Activated T-helper 2 cell treated with anti-CD3 and anti-CD28 coated beads, Interferon-gamma antibody, Interleukin-2, Interleukin-4, amounts not matched to agents 10 μg/mL and 5 μg/mL and 100 μg/mL, durations not matched to agents 14 hours and 24 hours and 36 hours (primary cell): ENCODE measurements around the gene CPEB1. TPM values are rescaled to one million over a fixed set of nuclear protein-coding genes. Genes with fewer than 3 reads are reported as not detected.
"Not testable (repeated sequence)": the region's sequence is repeated elsewhere in the genome, so short reads cannot be mapped to it uniquely, and the experiment has no call there.

Experiments
- DNase-seq: peaks from one replicate; pipeline ENCODE4 v3.0.0; 2021; ENCODE audit warnings: low spot score
- H3K27ac Mint-ChIP-seq: one replicate; pipeline ENCODE4 v1.8.0; 2021; ENCODE audit warnings: mixed read lengths
- H3K27me3 Mint-ChIP-seq: one replicate; pipeline ENCODE4 v1.8.0; 2021; ENCODE audit warnings: low read depth, mixed read lengths
- H3K36me3 Mint-ChIP-seq: one replicate; pipeline ENCODE4 v1.8.0; 2021; ENCODE audit warnings: low read depth, mixed read lengths
- H3K4me1 Mint-ChIP-seq: one replicate; pipeline ENCODE4 v1.8.0; 2021; ENCODE audit warnings: low read depth, mixed read lengths
- H3K4me3 Mint-ChIP-seq: one replicate; pipeline ENCODE4 v1.8.0; 2021; ENCODE audit warnings: low read depth, mild to moderate bottlenecking, moderate library complexity, mixed read lengths
- H3K9me3 Mint-ChIP-seq: one replicate; pipeline ENCODE4 v1.8.0; 2021; ENCODE audit warnings: mixed read lengths
- intact Hi-C: fragments of 100-400 bp; cut with micrococcal nuclease; formaldehyde crosslinking; loops from one replicate; pipeline ENCODE4 v1.15.1; 2023
- total RNA-seq: library from RNA; stranded (reverse); gene quantifications from 2 replicates; pipeline ENCODE4 v1.2.3, GENCODE V29; 2022

The CPEB1 gene
- total RNA-seq, 1 donor from 2014 or later = not detected

GRCh38 chr15:82646250-82647044 is 716 bp downstream of the CPEB1 start:
- H3K4me3 Mint-ChIP-seq = peak overlapping the region; percentile 51
- no peak for DNase-seq
- no peaks in the 10 kb centered on the region for H3K36me3 Mint-ChIP-seq

DNA sequence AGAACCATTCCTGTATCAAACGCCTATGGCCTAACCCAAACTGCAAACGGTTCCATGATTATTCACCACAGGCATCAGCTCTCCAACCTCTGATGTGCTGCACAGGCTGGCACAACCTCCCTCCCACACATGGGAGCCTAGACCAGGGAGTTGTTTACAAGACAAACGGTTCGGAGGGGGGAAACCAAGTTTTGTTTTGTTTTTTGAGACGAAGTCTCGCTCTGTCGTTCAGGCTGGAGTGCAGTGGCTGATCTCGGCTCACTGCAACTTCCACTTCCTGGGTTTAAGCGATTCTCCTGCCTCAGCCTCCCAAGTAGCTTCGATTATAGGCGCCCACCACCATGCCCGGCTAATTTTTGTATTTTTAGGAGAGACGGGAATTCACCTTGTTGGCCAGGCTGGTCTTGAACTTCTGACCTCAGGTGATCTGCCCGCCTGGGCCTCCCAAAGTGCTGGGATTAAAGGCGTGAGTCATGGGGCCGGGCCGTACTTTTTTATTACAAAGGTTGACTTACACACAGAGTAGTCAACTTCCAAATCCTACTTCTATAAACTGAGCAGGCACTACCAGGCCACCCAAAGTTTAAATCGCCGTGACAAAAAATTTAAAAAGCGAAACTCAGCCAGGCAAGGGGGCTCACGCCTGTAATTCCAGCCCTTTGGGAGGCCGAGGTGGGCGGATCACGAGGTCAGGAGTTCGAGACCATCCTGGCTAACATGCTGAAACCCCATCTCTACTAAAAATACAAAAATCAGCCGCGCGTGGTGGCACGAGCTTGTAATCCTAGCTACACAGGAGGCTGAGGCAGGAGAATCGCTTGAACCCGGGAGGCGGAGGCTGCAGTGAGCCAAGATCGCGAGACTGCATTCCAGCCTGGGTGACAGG is 2.0 kb downstream of the CPEB1 start:
- intact Hi-C loops, H3K9me3 Mint-ChIP-seq, H3K4me1 Mint-ChIP-seq, H3K27ac Mint-ChIP-seq, H3K36me3 Mint-ChIP-seq, DNase-seq, H3K4me3 Mint-ChIP-seq: not testable (repeated sequence)
- H3K27me3 Mint-ChIP-seq = peaks cover 64% of the 10 kb centered on the region

More at GRCh38 chr15:82646250-82647044, 716 bp downstream of the CPEB1 start:
- Mint-ChIP-seq H3K27me3 (peaks cover 58% of the 10 kb centered on the region), H3K9me3 (no peaks in the 10 kb centered on the region), H3K27ac (no peak overlapping the region), H3K4me1 (peaks cover 1% of the 10 kb centered on the region)
- intact Hi-C loops = no loop called here

DNA sequence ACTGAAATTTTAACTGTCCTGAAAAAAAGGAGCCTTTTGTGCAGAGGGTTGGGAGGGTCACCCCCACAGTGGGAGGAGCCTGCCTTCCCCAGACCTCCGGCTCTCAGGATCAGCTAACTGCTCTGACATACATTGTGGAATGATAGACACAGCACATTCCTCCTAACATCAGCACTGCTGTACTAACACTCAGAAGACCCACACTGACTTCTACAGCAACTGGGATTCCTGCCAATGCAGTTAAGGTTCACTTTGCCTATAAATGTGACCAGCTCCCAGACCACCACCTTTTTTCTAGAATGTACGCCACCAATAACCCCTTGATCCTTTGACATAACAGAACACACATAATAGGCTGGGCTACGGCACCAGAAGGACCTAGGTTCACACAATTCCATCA is 3.2 kb downstream of the CPEB1 start:
- intact Hi-C loops = no loop called here
- H3K27ac Mint-ChIP-seq = no peak overlapping the region
- no peaks in the 10 kb centered on the region for H3K9me3 Mint-ChIP-seq
- peaks cover 1% of the 10 kb centered on the region for H3K4me1 Mint-ChIP-seq
- no peaks in the 10 kb centered on the region for H3K36me3 Mint-ChIP-seq
- H3K27me3 Mint-ChIP-seq = peaks cover 61% of the 10 kb centered on the region
- no peak overlapping the region for H3K4me3 Mint-ChIP-seq
- DNase-seq = no peak

- peaks cover 53% of the 10 kb centered on the region for H3K27me3 Mint-ChIP-seq
- H3K36me3 Mint-ChIP-seq = no peaks in the 10 kb centered on the region
Measured at GRCh38 chr15:82642656-82643055, 4.5 kb downstream of the CPEB1 start.

DNA sequence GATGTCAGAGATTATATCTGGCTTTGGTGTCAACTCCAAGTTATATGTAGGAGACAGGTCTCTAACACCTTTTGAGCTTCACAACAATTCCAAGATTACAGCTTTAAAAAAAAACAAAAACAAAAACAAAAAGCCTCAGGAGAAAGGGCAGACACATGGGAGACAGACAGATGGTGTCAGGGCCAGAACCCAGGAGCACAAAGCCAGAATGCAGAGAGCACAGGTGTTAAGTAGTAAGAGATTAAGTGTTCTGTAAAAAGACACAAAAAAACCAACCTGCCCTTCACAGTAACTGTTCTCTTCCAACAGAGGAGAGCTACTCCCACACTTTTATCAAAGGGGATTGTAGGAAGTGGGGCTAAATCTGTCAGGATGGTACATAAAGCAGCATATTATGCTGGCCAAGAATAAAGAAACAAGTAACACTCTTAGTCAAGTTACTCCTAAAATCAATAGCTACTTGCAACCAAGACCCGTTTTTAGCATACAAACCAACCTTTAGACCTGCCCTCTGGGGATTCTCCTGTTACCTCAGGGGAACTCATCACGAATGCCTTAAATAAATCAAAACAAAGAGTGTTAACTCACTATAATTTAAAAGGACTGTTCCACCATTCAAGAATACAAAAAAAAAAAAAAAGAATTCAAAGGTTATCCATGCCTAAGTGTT is 5.9 kb downstream of the CPEB1 start:
- intact Hi-C loops = no loop called here
- Mint-ChIP-seq H3K4me3 (no peak overlapping the region), H3K4me1 (peaks cover 1% of the 10 kb centered on the region), H3K27me3 (peaks cover 62% of the 10 kb centered on the region), H3K27ac (no peak overlapping the region), H3K9me3 (no peaks in the 10 kb centered on the region), H3K36me3 (no peaks in the 10 kb centered on the region)
- DNase-seq = no peak

More at GRCh38 chr15:82642656-82643055, 4.5 kb downstream of the CPEB1 start:
- H3K9me3 Mint-ChIP-seq = no peaks in the 10 kb centered on the region
- H3K4me3 Mint-ChIP-seq = no peak overlapping the region
- no peak overlapping the region for H3K27ac Mint-ChIP-seq
- no peak for DNase-seq
- peaks cover 1% of the 10 kb centered on the region for H3K4me1 Mint-ChIP-seq
- intact Hi-C loops = no loop called here

GRCh38 chr15:82640672-82641071 is 6.5 kb downstream of the CPEB1 start:
- no peaks in the 10 kb centered on the region for H3K9me3 Mint-ChIP-seq
- no peak overlapping the region for H3K4me3 Mint-ChIP-seq
- H3K4me1 Mint-ChIP-seq = no peaks in the 10 kb centered on the region
- H3K36me3 Mint-ChIP-seq = no peaks in the 10 kb centered on the region
- no peak for DNase-seq
- peaks cover 62% of the 10 kb centered on the region for H3K27me3 Mint-ChIP-seq
- intact Hi-C loops = no loop called here
- H3K27ac Mint-ChIP-seq = no peak overlapping the region

DNA sequence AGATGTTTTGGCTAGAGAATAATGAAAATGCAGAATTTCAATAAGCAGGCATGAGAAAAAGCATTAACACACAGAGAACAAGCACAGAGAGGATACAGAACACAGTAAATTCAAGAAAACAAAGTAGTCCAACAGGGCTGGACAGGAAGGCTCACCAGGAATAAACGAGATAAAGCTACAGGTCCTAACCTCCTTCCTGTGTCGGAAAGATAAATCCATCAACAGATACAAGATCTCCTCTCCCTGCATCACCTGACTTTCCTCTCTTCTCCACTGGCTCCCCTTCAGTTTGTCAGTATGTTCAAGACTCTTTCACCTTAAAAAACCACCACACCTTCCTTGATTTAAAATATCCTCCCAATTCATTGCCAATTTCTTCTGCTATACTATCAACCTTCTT is 11.4 kb downstream of the CPEB1 start:
- Mint-ChIP-seq H3K4me1 (no peaks in the 10 kb centered on the region), H3K36me3 (no peaks in the 10 kb centered on the region), H3K27ac (no peak overlapping the region), H3K9me3 (no peaks in the 10 kb centered on the region), H3K4me3 (no peak overlapping the region), H3K27me3 (peaks cover 39% of the 10 kb centered on the region)
- no peak for DNase-seq
- intact Hi-C loops = no loop called here

DNA sequence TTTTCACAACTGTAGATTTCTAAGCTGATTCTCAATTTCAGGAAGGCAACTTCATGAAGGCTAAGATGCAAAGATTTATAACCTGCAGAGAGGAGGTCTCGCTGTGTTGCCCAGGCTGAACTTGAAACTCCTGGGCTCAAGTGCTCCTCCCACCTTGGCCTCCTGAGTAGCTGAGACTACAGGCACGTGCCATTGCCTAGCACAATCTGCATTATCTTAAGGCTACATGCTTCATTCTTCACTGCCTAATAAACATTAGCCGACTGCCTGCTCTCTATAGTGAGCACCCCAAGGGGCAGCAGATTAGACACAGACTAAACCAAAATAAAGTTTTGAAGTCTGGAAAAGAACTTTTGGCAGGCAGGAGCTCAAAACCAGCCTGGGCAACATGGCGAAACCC is 17.1 kb downstream of the CPEB1 start:
- no peaks in the 10 kb centered on the region for H3K9me3 Mint-ChIP-seq
- H3K4me1 Mint-ChIP-seq = no peaks in the 10 kb centered on the region
- H3K27ac Mint-ChIP-seq = no peak overlapping the region
- intact Hi-C loops = no loop called here
- no peak overlapping the region for H3K4me3 Mint-ChIP-seq
- DNase-seq = no peak
- H3K27me3 Mint-ChIP-seq = peaks cover 8% of the 10 kb centered on the region
- no peaks in the 10 kb centered on the region for H3K36me3 Mint-ChIP-seq

- intact Hi-C loops = no loop called here
- Mint-ChIP-seq H3K4me3 (no peak overlapping the region), H3K27ac (no peak overlapping the region), H3K9me3 (no peaks in the 10 kb centered on the region), H3K4me1 (no peaks in the 10 kb centered on the region), H3K27me3 (no peaks in the 10 kb centered on the region), H3K36me3 (no peaks in the 10 kb centered on the region)
- no peak for DNase-seq
Measured at GRCh38 chr15:82625136-82625535, 22.0 kb downstream of the CPEB1 start.

DNA sequence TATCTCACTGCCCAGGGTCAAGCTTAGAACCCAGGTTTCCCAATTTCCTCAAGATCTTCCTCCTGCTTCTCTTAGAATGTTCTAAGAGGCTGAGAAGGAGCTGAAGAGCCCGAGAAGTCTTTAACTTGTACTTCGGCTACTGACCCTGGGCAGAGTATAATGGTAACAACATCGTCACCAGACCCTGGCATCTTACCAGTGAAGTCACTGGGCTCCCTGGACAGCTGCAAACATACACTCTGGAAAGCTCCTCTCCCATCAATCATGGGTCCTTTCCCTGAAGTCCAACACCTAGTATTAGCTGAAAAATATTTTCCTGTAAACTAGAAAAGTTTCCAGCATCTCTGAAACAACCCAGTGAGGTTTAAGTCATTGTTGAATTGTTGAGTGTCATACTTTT is 22.7 kb downstream of the CPEB1 start:
- no peaks in the 10 kb centered on the region for H3K27me3 Mint-ChIP-seq
- intact Hi-C loops = no loop called here
- H3K27ac Mint-ChIP-seq = no peak overlapping the region
- no peak for DNase-seq
- no peaks in the 10 kb centered on the region for H3K9me3 Mint-ChIP-seq
- H3K36me3 Mint-ChIP-seq = no peaks in the 10 kb centered on the region
- H3K4me1 Mint-ChIP-seq = no peaks in the 10 kb centered on the region
- H3K4me3 Mint-ChIP-seq = no peak overlapping the region

- H3K9me3 Mint-ChIP-seq = no peaks in the 10 kb centered on the region
- intact Hi-C loops = no loop called here
- H3K36me3 Mint-ChIP-seq = no peaks in the 10 kb centered on the region
- no peak overlapping the region for H3K27ac Mint-ChIP-seq
- DNase-seq = no peak
- no peaks in the 10 kb centered on the region for H3K27me3 Mint-ChIP-seq
- H3K4me1 Mint-ChIP-seq = no peaks in the 10 kb centered on the region
- H3K4me3 Mint-ChIP-seq = no peak overlapping the region
Measured at GRCh38 chr15:82624008-82624407, 23.2 kb downstream of the CPEB1 start.

GRCh38 chr15:82621970-82622369 is 25.2 kb downstream of the CPEB1 start:
- Mint-ChIP-seq H3K4me3 (no peak overlapping the region), H3K4me1 (no peaks in the 10 kb centered on the region), H3K27me3 (peaks cover 4% of the 10 kb centered on the region), H3K27ac (no peak overlapping the region), H3K36me3 (no peaks in the 10 kb centered on the region), H3K9me3 (no peaks in the 10 kb centered on the region)
- intact Hi-C loops = no loop called here
- DNase-seq = no peak

GRCh38 chr15:82613747-82614146 is 33.4 kb downstream of the CPEB1 start:
- intact Hi-C loops = no loop called here
- no peaks in the 10 kb centered on the region for H3K9me3 Mint-ChIP-seq
- H3K27ac Mint-ChIP-seq = no peak overlapping the region
- DNase-seq = no peak
- H3K4me1 Mint-ChIP-seq = no peaks in the 10 kb centered on the region
- no peak overlapping the region for H3K4me3 Mint-ChIP-seq
- H3K36me3 Mint-ChIP-seq = no peaks in the 10 kb centered on the region
- H3K27me3 Mint-ChIP-seq = peaks cover 12% of the 10 kb centered on the region
